ENCODE results near the gene ARHGAP8. TPM values are rescaled to one million over a fixed set of nuclear protein-coding genes. Genes with fewer than 3 reads are reported as not detected.

Gene ARHGAP8
- polyA plus RNA-seq, 1 donor: 1.7 TPM

DNA sequence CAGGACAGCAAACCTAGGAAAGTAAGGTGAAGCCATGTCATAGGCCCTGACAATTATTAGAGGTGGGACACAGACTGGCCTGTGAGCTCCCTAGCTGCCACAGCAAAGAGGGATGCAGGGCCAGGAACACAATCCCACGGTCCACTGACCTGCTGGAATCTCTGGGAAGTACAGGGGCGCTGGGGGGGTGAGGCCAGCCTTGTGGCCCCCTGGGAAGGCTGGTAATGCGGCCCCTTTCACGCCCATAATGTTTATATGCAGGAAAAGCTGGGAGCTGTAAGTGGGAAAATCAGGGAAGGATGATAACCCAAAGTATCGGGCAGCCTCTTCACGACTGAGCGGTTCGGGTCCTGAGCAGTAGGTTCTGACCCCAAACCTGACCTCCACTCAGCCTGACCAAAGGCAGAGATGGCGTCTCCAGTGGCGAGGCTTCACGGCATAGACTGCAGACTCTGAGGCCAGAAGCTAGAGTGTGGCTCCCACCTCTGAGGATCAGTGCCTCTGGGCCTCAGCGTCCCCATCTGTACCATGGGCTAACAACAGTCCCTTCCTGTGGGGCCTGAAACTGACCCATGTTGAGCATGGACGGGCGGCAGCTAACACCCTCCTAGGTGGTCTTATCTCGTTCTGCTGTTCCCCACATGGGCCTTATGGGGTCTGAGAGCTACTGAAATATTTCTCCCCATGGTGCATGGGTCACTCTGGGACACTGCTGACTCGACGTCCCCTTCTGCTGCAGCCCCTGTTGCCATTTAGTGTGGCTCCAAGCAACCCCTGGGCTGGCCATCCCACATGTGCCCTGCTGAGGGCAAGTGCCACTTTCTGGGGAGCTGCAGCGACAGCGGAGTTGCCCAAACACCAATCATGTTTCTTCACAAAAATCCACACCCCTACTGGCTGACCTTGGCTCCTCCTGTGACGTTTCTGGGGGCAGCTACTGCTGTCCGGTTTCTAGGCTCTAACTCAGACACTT is 155.7 kb downstream of the ARHGAP8 start:
- no peak for DNase-seq (ENCODE audit: low read depth)

DNA sequence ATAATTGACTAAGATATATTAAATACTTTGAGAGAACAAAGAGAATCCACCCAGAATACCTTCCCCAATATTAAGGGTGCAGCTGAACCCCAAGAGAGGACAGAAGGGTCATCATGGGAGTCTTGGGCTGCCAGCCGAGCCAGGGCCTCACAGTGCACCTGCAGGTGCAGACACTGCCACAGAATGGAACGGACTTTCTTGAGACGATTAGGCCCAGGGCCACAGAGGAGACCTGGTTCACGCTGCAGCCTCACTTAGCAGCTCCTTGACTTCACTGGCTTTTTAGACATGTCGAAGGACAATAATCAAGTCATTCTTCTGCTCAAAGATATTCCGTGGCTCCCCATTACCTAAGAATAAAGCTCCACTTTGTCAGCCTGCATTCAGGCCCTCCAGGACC is 156.9 kb downstream of the ARHGAP8 start:
- DNase-seq (ENCODE audit: low read depth): no peak

Other genes with a start within 250 kb of the ARHGAP8 start
- 23.5 TPM for gene PRR5, start 50.4 kb upstream of the ARHGAP8 start, polyA plus RNA-seq (ENCODE audit: insufficient read length)

Data from forelimb muscle (tissue), 1 donor.